Fibroblast of villous mesenchyme (primary cell): ENCODE results near the gene PRKN. TPM values are rescaled to one million over a fixed set of nuclear protein-coding genes. Genes with fewer than 3 reads are reported as not detected.

Source experiments
- DNase-seq: peaks from one replicate; pipeline ENCODE4 v3.0.0-alpha.2; 2010; ENCODE audit warnings: low read depth
- H3K4me3 ChIP-seq: 2 replicates; pipeline ENCODE4 v1.5.1; 2011; ENCODE audit warnings: low read depth, mild to moderate bottlenecking, low read length
- CTCF ChIP-seq: IDR thresholded peaks from 2 replicates; pipeline ENCODE4 v1.5.1; 2012; ENCODE audit warnings: low read depth, mild to moderate bottlenecking, low read length; ENCODE audit not compliant: insufficient read depth
- total RNA-seq: library from RNA; depleted of rRNA; stranded (reverse); fragments of >200 nt; gene quantifications from 2 replicates; pipeline ENCODE4 v1.2.3, GENCODE V29; 2012

PRKN gene
- total RNA-seq, 1 donor, result 2.2 TPM

- TF ChIP-seq CTCF, result no peak
- no peak overlapping the region for H3K4me3 ChIP-seq
These were observed 13.4 kb downstream of the PRKN start for GRCh38 chr6:162713974-162714780.

GRCh38 chr6:162712694-162713093 is 14.9 kb downstream of the PRKN start:
- no peak for TF ChIP-seq CTCF
- no peak overlapping the region for H3K4me3 ChIP-seq
- DNase-seq, result no peak

More at GRCh38 chr6:162713974-162714780, 13.4 kb downstream of the PRKN start:
- DNase-seq, result no peak

GRCh38 chr6:162711376-162711775 is 16.2 kb downstream of the PRKN start:
- DNase-seq, result no peak
- no peak for TF ChIP-seq CTCF
- no peak overlapping the region for H3K4me3 ChIP-seq

- no peak for DNase-seq
- TF ChIP-seq CTCF, result no peak
- no peak overlapping the region for H3K4me3 ChIP-seq
These were observed 16.6 kb downstream of the PRKN start for GRCh38 chr6:162710936-162711335.

GRCh38 chr6:162710419-162710818 is 17.1 kb downstream of the PRKN start:
- H3K4me3 ChIP-seq, result no peak overlapping the region
- TF ChIP-seq CTCF, result no peak
- no peak for DNase-seq

GRCh38 chr6:162709431-162709830 is 18.1 kb downstream of the PRKN start:
- H3K4me3 ChIP-seq, result no peak overlapping the region
- no peak for DNase-seq
- no peak for TF ChIP-seq CTCF

GRCh38 chr6:162708971-162709370 is 18.6 kb downstream of the PRKN start:
- no peak overlapping the region for H3K4me3 ChIP-seq
- TF ChIP-seq CTCF, result no peak
- DNase-seq, result no peak
